ENCODE measurements around the gene XYLB. TPM values are rescaled to one million over a fixed set of nuclear protein-coding genes. Genes with fewer than 3 reads are reported as not detected.

XYLB gene
- total and polyA plus RNA-seq, 3 experiments from 2014 or later = 0.15 to 6.2 (median 5.7) TPM

GRCh38 chr3:38457111-38458003 lies 110.8 kb downstream of the XYLB start:
- H3K36me3 Mint-ChIP-seq = peaks cover 0 to 4% (median 0%) of the 10 kb centered on the region in 3 donors
- DNase-seq = no peak
- Histone ChIP-seq H3K4me1 (ENCODE audit: insufficient read depth, low read length) (peaks cover 21% of the 10 kb centered on the region), H3K9me3 (ENCODE audit: low read length) (no peaks in the 10 kb centered on the region), H3K27me3 (ENCODE audit: insufficient read depth, low read length, poor library complexity, severe bottlenecking) (no peaks in the 10 kb centered on the region), H3K4me3 (ENCODE audit: low read length) (no peak overlapping the region), H3K27ac (ENCODE audit: low read depth, low read length) (no peak overlapping the region), H3K36me3 (ENCODE audit: insufficient read depth, low read length) (no peaks in the 10 kb centered on the region)
- ChIA-PET POLR2A (no interaction called here), CTCF (interaction anchor here (0.7 to 2.6 kb wide), 5 partner anchors 23 to 111 kb away, joined by 3 to 11 read pairs (median 4); partner anchors contain the start of genes EXOG and XYLB)
- H3K27me3 Mint-ChIP-seq = peaks cover 7 to 15% of the 10 kb centered on the region in 2 donors
- peak overlapping the region in 2 of 8 donors; percentile 11 to 29 for H3K27ac Mint-ChIP-seq
- H3K4me3 Mint-ChIP-seq = peak overlapping the region in 3 of 7 donors; percentile 13 to 96 (median 74)
- peaks cover 13 to 37% (median 14%) of the 10 kb centered on the region in 3 donors for H3K4me1 Mint-ChIP-seq
- no peaks in the 10 kb centered on the region for H3K9me3 Mint-ChIP-seq

GRCh38 chr3:38458796-38459498 lies 112.4 kb downstream of the XYLB start:
- Histone ChIP-seq H3K4me1 (ENCODE audit: insufficient read depth, low read length) (peaks cover 15% of the 10 kb centered on the region), H3K27ac (ENCODE audit: low read depth, low read length) (no peak overlapping the region), H3K9me3 (ENCODE audit: low read length) (no peaks in the 10 kb centered on the region), H3K36me3 (ENCODE audit: insufficient read depth, low read length) (no peaks in the 10 kb centered on the region), H3K27me3 (ENCODE audit: insufficient read depth, low read length, poor library complexity, severe bottlenecking) (no peaks in the 10 kb centered on the region), H3K4me3 (ENCODE audit: low read length) (no peak overlapping the region)
- H3K4me3 Mint-ChIP-seq = peak overlapping the region in 1 of 7 donors; percentile 18
- no peak overlapping the region for H3K27ac Mint-ChIP-seq
- peaks cover 0 to 4% (median 0%) of the 10 kb centered on the region in 3 donors for H3K36me3 Mint-ChIP-seq
- H3K27me3 Mint-ChIP-seq = peaks cover 0 to 7% of the 10 kb centered on the region in 2 donors
- peaks cover 5 to 32% (median 8%) of the 10 kb centered on the region in 3 donors for H3K4me1 Mint-ChIP-seq
- DNase-seq = no peak
- no peaks in the 10 kb centered on the region for H3K9me3 Mint-ChIP-seq
- CTCF ChIA-PET = interaction anchor here (1.0 to 2.2 kb wide), 2 partner anchors 21 to 112 kb away, joined by 4 to 7 read pairs; partner anchors contain the start of gene XYLB
- POLR2A ChIA-PET = no interaction called here

- H3K36me3 Mint-ChIP-seq = peaks cover 0 to 2% (median 0%) of the 10 kb centered on the region in 3 donors
- DNase-seq = no peak
- POLR2A ChIA-PET = no interaction called here
- Histone ChIP-seq H3K9me3 (ENCODE audit: low read length) (no peaks in the 10 kb centered on the region), H3K27me3 (ENCODE audit: insufficient read depth, low read length, poor library complexity, severe bottlenecking) (no peaks in the 10 kb centered on the region), H3K36me3 (ENCODE audit: insufficient read depth, low read length) (no peaks in the 10 kb centered on the region), H3K27ac (ENCODE audit: low read depth, low read length) (no peak overlapping the region), H3K4me3 (ENCODE audit: low read length) (no peak overlapping the region), H3K4me1 (ENCODE audit: insufficient read depth, low read length) (peaks cover 15% of the 10 kb centered on the region)
- CTCF ChIA-PET = interaction anchor here (2.2 kb wide), 1 partner anchor 20 kb away, joined by 7 read pairs; no protein-coding TSS in a partner anchor
- H3K27ac Mint-ChIP-seq = no peak overlapping the region
- peaks cover 0 to 5% of the 10 kb centered on the region in 2 donors for H3K27me3 Mint-ChIP-seq
- no peak overlapping the region for H3K4me3 Mint-ChIP-seq
- H3K9me3 Mint-ChIP-seq = no peaks in the 10 kb centered on the region
- H3K4me1 Mint-ChIP-seq = peaks cover 3 to 29% (median 5%) of the 10 kb centered on the region in 3 donors
These were observed 113.0 kb downstream of the XYLB start for GRCh38 chr3:38459499-38460048.

GRCh38 chr3:38460377-38461270 lies 114.0 kb downstream of the XYLB start:
- Histone ChIP-seq H3K27me3 (ENCODE audit: insufficient read depth, low read length, poor library complexity, severe bottlenecking) (no peaks in the 10 kb centered on the region), H3K4me1 (ENCODE audit: insufficient read depth, low read length) (peaks cover 15% of the 10 kb centered on the region), H3K4me3 (ENCODE audit: low read length) (no peak overlapping the region), H3K27ac (ENCODE audit: low read depth, low read length) (no peak overlapping the region), H3K36me3 (ENCODE audit: insufficient read depth, low read length) (no peaks in the 10 kb centered on the region), H3K9me3 (ENCODE audit: low read length) (no peaks in the 10 kb centered on the region)
- ChIA-PET CTCF (no interaction called here), POLR2A (no interaction called here)
- no peak for DNase-seq
- H3K36me3 Mint-ChIP-seq = peaks cover 0 to 2% (median 0%) of the 10 kb centered on the region in 3 donors
- H3K4me3 Mint-ChIP-seq = peak overlapping the region in 1 of 7 donors; percentile 55
- peaks cover 0 to 25% (median 6%) of the 10 kb centered on the region in 3 donors for H3K4me1 Mint-ChIP-seq
- H3K9me3 Mint-ChIP-seq = peaks cover 0 to 2% (median 0%) of the 10 kb centered on the region in 5 donors
- H3K27me3 Mint-ChIP-seq = peaks cover 0 to 4% of the 10 kb centered on the region in 2 donors
- peak overlapping the region in 1 of 8 donors; percentile 6 for H3K27ac Mint-ChIP-seq

Other genes with a start within 250 kb of the XYLB start
- 10 to 100 TPM; 67.1 to 67.4 TPM for gene ACAA1, start 209.7 kb upstream of the XYLB start, total RNA-seq
- gene ACAA1, start 209.7 kb upstream of the XYLB start, polyA plus RNA-seq = 49.0 TPM
- 10 to 100 TPM; 32.9 to 35.9 TPM for gene MYD88, start 208.1 kb upstream of the XYLB start, total RNA-seq
- gene MYD88, start 208.1 kb upstream of the XYLB start, polyA plus RNA-seq = 108 TPM
- 10 to 100 TPM; 56.3 to 60.0 TPM for gene OXSR1, start 181.2 kb upstream of the XYLB start, total RNA-seq
- gene OXSR1, start 181.2 kb upstream of the XYLB start, polyA plus RNA-seq = 16.4 TPM
- under 1 TPM; 0.28 to 0.44 TPM for gene SLC22A13, start 81.0 kb upstream of the XYLB start, total RNA-seq
- 0.12 TPM for gene SLC22A13, start 81.0 kb upstream of the XYLB start, polyA plus RNA-seq
- not detected for gene SLC22A14, start 64.5 kb upstream of the XYLB start, total RNA-seq
- not detected for gene SLC22A14, start 64.5 kb upstream of the XYLB start, polyA plus RNA-seq
- gene ACVR2B, start 107.1 kb downstream of the XYLB start, total RNA-seq = 1 to 10 TPM; 5.5 to 6.0 TPM
- 0.43 TPM for gene ACVR2B, start 107.1 kb downstream of the XYLB start, polyA plus RNA-seq
- gene EXOG, start 149.6 kb downstream of the XYLB start, total RNA-seq = 10 to 100 TPM; 17.7 to 19.0 TPM
- 8.7 TPM for gene EXOG, start 149.6 kb downstream of the XYLB start, polyA plus RNA-seq